Neural progenitor cell (in vitro differentiated cells): Measurements from ENCODE around the gene UMAD1.

Source experiments
- CTCF ChIP-seq: fragments of 200-600 bp; sonication (generic); IDR thresholded peaks from 2 replicates; pipeline ENCODE4 v1.5.1; 2017; ENCODE audit warnings: antibody characterized with exemption, mild to moderate bottlenecking
- EZH2 ChIP-seq: fragments of 200-600 bp; sonication (generic); IDR thresholded peaks from 2 replicates; pipeline ENCODE4 v1.6.1; 2017; ENCODE audit warnings: antibody characterized with exemption, mild to moderate bottlenecking, moderate library complexity
- EZH2phosphoT487 ChIP-seq: fragments of 200-600 bp; sonication (generic); IDR thresholded peaks from 2 replicates; pipeline ENCODE4 v1.6.1; 2017; ENCODE audit warnings: antibody characterized with exemption

GRCh38 chr7:7883394-7883793 lies 242.8 kb downstream of the UMAD1 start:
- TF ChIP-seq EZH2phosphoT487 (no peak), CTCF (no peak), EZH2 (no peak)
